GM19468 (cell line): ENCODE results near the gene FA2H.
"Not testable (repeated sequence)": the region's sequence is repeated elsewhere in the genome, so short reads cannot be mapped to it uniquely, and the experiment has no call there.

Experiments used
- ATAC-seq: cut with Tn5 transposase; IDR thresholded peaks from one replicate; pipeline ENCODE4 v1.9.1; 2021; ENCODE audit warnings: mild to moderate bottlenecking, moderate library complexity, moderate number of reproducible peaks; ENCODE audit not compliant: unreplicated experiment; ENCODE audit errors: extremely low read depth

Gene FA2H, protein sequence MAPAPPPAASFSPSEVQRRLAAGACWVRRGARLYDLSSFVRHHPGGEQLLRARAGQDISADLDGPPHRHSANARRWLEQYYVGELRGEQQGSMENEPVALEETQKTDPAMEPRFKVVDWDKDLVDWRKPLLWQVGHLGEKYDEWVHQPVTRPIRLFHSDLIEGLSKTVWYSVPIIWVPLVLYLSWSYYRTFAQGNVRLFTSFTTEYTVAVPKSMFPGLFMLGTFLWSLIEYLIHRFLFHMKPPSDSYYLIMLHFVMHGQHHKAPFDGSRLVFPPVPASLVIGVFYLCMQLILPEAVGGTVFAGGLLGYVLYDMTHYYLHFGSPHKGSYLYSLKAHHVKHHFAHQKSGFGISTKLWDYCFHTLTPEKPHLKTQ

GRCh38 chr16:74774223-74775139 lies at the start of gene FA2H:
Gene FA2H, minus strand, starts transcription at chr16:74774820. Its CDS starts 65 bp downstream, at chr16:74774755.
- ATAC-seq = peak; percentile 59

DNA sequence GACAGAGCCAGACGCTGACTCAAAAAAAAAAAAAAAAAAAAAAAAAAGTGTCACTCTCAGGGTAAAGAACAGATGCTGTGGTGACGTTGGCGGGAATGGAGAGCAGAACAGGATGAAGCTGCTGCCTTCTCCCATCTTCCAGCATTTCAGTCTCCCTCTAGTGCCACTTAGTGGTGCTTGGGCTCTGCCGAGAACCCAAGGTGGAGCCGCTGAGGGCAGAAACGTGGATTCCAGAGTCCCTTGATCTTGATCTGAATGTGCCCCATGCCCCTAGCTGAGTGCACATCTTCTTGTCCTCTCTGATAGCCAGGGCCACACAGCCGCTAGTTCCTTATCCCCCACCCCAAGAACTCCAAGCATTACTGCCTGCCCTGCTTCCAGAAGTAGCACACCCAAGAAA lies 43.2 kb upstream of the FA2H start:
- ATAC-seq = no peak

DNA sequence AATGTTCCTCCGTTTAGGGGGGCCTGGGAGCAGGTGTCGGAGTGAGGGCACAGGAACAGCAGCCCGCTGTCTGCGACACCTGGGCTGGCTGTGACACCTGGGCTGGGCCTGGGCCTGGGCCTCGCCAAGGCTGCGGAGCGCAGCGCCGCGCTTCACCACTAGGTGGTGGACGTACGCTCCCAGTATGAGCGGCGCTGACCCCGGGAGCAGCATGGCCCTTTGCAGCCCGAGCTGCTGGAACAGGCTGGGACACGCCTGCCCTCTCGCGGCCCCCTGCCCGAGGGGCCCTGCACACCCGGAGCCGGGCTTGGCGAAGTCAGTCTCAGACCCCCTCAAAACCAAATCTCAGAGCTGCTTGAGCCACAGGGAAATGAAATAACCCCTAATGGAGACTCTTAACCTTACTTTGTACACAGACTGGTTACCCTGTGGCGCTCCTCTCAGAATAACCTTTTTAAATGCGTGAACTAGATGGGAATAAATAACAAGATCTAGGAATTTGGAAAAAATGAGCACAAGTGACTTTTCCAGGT lies 38.6 kb upstream of the FA2H start:
- ATAC-seq = peak; percentile 95

DNA sequence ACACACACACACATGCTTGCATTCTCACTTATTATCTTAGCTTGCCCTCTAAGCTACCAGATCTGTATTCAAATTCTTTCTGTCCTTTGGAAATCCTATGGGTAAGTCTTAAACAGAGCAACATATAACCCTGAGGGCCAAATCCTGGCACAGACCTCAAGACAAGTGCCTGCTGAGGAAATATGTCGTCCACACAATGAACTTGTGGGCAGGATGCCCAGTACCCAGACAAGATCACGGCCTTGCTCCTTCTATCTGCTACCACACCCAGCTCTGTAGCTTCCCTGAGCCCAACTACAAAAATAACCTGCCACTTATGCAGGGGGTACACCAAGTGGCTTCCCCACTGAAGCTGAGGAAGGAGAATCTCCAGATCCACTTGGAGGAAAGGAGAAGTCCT lies 37.3 kb upstream of the FA2H start:
- no peak for ATAC-seq

GRCh38 chr16:74811216-74811615 lies 36.6 kb upstream of the FA2H start:
- not testable (repeated sequence) for ATAC-seq

DNA sequence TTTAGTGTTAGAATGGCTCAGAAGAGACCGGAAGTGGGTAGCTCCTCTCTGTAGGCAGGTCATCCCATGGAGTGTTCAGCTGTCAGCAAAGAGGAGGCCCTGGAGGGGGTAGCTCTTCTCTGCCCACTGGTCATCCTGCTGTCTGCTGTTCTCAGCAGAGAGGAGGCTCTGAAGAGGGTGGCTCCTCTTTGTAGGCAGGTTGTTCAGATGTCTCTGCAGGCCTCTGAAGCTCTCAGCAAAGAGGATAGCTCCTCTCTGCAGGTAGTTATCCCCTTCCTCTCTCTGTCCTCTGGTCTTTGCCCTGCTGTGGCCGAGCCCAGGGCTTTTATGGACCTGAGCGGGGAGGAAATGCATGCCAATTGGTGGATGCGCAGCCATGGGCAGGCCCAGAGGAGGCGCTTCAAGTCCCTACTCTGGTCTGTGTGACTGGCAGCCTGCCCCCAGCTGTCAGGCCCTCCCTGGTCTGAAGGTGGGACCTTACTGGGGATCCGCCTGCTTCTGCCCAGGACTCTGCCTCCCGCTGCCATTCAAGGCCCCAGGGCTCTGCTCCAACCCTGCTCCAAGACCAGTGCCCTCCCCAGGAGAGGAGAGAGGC lies 32.5 kb upstream of the FA2H start:
- ATAC-seq = no peak

GRCh38 chr16:74800216-74800871 lies 25.7 kb upstream of the FA2H start:
- no peak for ATAC-seq

- no peak for ATAC-seq
These were observed 22.8 kb upstream of the FA2H start for GRCh38 chr16:74797414-74797813.

- no peak for ATAC-seq
These were observed 20.5 kb upstream of the FA2H start for GRCh38 chr16:74795104-74795503.

DNA sequence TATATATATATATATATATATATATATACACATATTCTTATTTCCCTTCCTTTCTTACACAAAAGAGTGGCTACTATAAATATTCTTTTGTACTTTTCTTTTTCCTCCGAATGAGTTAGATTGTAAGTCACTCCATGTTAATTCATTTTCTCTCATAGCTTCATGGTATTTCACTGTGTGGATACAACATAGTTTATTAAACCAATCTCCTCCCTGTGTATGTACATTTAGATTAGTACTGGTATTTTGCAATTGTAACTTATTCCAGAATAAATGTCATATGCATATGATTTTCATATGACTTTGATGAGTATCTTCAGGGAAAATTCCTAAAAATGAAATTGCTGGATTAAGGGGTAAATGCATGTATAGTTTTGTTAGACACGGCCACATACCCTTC lies 20.0 kb upstream of the FA2H start:
- ATAC-seq = no peak

DNA sequence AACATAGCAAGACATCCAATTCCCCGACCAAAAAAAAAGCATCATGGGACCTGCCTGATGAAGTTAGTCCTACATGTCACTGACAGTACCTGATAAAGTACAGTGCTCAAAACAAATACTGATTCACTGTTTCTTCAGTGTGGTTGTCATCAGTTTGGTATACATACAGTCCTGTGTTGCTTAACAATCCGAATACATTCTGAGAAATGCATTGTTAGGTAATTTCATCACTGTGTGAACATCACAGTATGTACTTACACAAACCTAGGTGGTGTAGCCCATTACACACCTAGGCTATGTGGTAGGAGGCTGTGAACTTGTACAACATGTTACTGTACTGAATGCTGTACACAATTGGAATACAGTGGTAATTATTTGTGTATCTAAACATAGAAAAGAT lies 19.0 kb upstream of the FA2H start:
- ATAC-seq = no peak

DNA sequence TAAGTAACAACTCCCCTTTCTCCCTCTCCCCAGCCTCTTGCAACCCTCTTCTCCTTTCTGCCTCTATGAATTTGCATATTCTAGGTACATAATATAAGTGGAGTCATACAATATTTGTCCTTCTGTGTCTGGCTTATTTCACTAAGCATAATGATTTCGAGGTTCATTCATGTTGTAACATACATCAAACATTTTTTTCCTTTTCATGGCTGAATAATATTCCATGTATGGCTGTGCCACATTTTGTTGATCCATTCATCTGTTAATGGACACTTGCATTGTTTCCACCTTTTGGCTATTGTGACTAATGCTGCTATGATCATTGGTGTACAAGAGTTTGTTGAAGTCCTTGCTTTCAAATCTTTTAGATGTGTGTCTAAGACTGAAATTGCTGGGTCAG lies 17.6 kb upstream of the FA2H start:
- ATAC-seq = no peak

DNA sequence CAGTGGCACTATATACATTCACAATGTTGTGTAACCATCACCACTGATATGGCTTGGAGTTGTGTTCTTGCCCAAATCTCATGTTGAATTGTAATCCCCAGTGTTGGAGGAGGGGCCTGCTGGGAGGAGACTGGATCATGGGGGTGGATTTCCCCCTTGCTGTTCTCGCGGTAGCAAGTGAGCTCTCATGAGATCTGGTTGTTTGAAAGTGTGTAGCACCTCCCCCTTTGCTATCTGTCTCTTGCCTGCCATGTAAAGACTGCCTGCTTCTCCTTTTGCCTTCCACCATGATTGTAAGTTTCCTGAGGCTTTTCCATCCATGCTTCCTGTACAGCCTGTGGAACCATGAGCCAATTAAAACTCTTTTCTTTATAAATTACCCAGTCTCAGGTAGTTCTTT lies 17.1 kb upstream of the FA2H start:
- not testable (repeated sequence) for ATAC-seq

GRCh38 chr16:74788108-74788507 lies 13.5 kb upstream of the FA2H start:
- ATAC-seq = no peak

GRCh38 chr16:74785031-74785430 lies 10.4 kb upstream of the FA2H start:
- ATAC-seq = no peak

GRCh38 chr16:74778646-74779045 lies 4.0 kb upstream of the FA2H start:
- no peak for ATAC-seq

GRCh38 chr16:74776926-74777325 lies 2.3 kb upstream of the FA2H start:
- no peak for ATAC-seq

DNA sequence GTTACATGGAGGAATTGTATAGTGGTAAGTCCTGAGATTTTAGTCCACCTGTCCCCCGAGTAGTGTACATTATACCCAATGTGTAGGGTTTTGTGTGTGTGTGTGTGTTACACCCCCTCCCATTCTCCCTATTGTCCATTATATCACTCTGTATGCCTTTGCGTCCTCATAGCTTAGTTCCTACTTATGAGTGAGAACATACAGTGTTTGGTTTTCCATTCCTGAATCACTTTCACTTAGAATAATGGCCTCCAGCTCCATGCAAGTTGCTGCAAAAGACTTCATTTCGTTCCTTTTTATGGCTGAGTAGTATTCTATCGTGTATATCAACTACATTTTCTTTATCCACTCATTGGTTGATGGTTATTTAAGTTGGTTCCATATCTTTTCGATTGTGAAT lies 635 bp upstream of the FA2H start:
- no peak for ATAC-seq

DNA sequence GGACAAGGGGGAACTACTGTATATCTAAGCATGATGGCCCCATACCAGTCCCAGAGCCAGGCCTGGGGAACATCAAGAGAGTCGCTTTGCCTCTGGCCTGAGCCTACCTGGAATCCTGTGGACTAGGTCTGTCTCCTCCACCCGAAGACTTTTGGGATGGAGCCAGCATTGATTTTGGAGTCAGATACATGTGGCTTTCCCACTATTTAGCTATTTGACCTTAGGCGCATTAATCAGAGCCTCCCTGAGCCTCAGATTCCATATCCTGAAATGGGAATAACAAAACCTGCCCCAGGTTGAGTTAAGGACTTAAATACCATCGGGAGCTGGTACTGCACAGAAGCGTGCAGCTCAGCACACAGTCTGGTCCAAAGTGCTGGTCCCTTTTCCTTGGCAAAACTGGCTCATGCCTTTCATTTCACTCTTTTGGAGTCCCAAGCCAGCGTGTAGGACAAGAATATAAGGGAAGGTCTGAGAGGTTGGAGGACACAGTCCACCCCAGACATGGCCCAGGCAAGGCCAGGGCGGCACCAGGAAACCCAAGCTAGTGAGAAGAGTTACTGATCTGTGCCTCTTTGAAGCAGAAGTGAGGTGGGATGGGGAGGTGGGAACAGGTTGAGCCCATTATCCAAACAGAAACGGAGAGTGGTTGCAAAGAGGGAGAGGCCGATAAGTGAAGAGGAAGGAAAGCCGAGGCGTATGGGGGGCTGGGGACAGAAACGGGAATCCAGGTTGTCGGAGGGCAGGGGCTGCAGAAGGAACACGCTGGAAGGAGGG lies 986 bp downstream of the FA2H start:
- no peak for ATAC-seq
